Stimulated activated CD4-positive, alpha-beta T cell treated with anti-CD3 and anti-CD28 coated beads, Interleukin-2, amount 100 ng/mL, for 24 hours (primary cell): ENCODE data around the gene CHST13.

ENCODE experiments used
- DNase-seq, 2 donors: peaks; one replicate each; pipeline ENCODE4 v3.0.0-alpha.2; 2020

The CHST13 gene

DNA sequence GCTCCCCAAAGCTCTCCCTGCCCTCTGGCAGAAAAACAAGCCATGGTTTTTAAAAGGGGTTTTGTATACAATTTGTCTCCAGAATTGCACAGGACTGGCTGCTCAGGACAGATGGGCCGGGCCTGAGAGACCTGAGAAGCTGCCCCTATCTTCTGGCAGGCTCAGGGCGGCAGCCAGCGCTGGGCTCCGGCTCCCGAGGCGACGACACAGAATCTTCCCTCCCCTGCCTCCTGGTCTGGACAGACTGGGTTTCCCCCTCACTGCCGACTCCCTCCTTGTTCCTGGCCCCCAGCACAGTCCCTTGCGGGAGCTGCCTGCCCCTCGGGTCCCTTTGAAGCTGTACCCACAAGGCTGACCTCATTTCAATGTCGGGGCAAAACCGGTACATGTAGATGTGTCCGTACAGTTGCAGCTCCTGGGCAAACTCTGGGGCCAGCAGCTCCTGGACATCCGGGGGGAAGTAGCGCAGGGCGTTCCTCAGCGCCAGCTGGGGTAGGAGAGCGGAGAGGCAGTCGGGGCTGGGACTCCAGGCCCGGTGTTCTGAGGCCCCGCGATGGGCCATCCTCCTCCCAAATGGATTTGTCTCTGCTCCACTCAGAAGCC, 13.5 kb upstream of the CHST13 start:
- no peak for DNase-seq

- DNase-seq: no peak
These were observed 12.7 kb upstream of the CHST13 start for GRCh38 chr3:126511291-126511690.

DNA sequence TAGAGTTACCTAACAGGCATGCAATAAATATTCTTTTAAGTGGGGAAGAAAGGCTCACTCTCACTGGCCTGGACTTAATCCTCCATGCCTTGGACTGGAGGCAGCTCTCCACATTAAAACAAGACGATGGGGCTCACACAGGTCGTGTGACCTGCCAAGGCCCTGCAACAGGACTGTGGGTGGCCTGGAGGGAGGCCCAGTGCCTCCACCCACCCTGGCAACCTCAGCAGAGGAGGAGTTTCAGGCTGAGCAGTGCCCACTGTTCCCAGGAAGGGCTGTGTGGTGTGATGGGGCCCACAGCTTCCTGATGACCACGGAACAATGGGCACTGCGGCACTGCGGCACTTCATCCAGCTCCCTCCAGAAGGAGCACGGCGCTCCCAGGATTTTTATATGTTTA, 11.9 kb upstream of the CHST13 start:
- DNase-seq: no peak

DNA sequence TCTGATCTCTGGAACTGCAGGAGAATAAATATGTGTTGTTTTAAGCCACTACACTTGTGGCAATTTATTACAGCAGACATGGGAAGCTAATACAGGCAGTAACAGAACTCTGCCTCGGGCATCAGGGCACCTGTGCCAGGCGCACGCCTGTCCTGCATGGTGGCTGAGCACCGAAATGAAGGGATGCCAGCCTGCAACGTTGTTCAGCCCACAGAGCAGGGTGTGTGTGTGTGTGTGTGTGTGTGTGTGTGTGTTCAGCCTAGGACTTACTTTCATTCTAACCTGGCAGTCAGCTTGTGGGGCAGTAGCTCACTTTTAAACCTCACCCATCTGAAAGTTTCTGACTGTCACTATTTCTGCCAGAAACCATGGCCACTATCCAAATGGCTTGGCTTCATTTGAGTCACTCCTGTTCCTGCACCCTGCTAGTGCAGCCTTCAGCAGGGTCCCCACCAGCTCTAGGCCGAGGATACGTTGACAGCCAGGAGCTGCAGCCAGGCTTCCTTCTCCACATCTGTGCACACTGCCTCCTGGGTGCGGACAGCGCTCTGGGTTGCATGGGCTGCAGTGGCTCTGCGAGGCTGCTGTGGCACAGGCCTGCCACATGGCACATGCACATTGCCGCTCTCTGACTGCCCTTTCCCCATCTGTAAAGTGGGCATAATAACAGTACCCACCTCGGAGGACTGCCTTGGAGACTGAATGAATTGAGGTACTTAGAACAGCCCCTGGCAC, 10.9 kb upstream of the CHST13 start:
- DNase-seq: no peak

DNA sequence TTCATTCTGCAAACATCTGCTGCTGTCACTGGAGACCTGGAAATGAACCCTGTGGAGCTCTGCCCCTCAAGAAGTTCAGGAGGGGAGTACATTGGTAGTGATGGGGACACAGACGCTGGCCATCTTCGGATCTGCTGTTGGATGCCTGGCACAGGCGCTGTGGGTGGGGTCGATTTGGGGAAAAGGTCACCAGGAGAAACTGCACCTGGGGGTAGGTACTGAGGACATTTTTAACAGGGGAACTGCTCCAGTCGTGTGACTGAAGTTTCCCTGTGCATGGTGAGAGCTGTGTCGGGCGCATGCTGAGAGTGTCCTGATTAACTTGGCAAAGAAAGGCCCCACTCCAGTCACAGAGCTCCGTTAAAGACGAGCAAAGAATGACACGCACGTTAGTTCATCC, 9.8 kb upstream of the CHST13 start:
- no peak for DNase-seq

DNA sequence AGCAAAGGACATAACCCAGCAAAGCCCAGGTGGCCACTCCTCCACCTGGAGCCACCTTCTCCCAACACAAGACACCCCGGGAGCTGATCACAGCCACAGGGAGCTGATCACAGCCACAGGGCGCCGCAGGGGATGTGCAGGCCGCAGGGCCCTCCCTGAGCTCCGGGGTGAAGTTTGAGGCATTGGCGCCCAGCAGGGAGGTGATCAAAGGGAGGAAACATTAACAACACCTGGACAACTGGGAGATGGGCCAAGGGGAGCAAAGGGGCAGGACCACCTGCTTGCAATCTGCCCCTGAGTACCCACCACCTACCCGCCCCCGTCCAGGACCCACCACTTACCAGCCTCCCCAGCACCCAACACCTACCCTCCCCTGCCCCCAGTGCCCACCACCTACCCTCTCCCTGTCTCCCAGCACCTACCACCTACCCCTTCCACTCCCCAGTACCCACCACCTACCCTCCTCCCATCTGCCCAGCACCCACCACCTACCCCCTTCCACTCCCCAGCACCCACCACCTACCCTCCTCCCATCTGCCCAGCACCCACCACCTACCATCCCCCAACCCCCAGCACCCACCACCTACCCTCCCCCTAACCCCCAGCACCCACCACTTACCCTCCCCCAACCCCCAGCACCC, 8.8 kb upstream of the CHST13 start:
- DNase-seq: no peak

GRCh38 chr3:126516152-126516935, 7.6 kb upstream of the CHST13 start:
- no peak for DNase-seq

GRCh38 chr3:126516936-126517290, 7.0 kb upstream of the CHST13 start:
- no peak for DNase-seq

GRCh38 chr3:126517291-126517951, 6.5 kb upstream of the CHST13 start, which contains the start of gene UROC1:
TSS of gene UROC1 (minus strand) at chr3:126517773. CDS start at chr3:126517719, 54 bp downstream.
- DNase-seq: no peak

DNA sequence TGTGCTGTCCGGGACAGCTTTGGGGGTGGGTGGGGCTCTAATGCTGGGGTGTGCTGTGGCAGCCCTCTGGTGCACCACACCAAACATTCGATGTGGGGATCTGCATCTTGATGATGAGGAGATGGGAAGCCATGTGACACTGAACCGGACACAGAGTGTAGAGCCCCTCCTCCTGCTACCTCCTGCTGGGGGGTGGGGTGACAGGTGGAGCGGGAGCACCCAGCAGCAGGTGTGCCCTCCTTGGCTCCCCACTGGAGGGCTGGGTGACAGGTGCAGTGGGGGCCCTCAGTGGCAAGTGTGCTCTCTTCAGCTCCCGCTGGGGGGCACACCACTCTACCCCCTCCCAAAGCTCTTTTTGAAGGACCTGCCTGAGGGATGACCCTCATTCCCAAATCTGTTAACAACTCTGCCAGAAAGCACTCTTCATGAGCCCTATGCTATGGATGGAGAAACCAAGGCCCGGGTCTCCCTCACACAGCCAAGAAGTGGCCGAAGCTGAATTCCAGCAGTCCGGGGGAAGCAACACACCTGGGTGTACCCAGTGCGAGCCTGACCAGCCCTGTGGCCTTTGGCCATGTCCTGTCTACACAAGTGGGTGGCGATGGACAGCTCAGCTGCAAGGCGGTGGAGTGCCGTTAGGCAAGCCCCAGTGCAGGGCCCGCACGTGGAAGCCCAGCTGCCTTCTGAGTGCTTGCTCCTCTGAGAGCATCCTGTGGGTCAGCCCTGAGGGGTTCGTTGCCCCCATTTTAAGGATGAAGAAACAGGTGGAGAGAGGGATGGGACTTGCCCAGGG, 5.8 kb upstream of the CHST13 start:
- DNase-seq: no peak

- no peak for DNase-seq
These were observed 5.2 kb upstream of the CHST13 start for GRCh38 chr3:126518779-126519177.

- DNase-seq: no peak
These were observed 4.2 kb upstream of the CHST13 start for GRCh38 chr3:126519506-126520455.

GRCh38 chr3:126521122-126521891, 2.6 kb upstream of the CHST13 start:
- DNase-seq: no peak

- DNase-seq: peak; percentile 45 to 58
These were observed 1.6 kb upstream of the CHST13 start for GRCh38 chr3:126522363-126522788.

GRCh38 chr3:126524429-126524988, 554 bp downstream of the CHST13 start:
- no peak for DNase-seq

DNA sequence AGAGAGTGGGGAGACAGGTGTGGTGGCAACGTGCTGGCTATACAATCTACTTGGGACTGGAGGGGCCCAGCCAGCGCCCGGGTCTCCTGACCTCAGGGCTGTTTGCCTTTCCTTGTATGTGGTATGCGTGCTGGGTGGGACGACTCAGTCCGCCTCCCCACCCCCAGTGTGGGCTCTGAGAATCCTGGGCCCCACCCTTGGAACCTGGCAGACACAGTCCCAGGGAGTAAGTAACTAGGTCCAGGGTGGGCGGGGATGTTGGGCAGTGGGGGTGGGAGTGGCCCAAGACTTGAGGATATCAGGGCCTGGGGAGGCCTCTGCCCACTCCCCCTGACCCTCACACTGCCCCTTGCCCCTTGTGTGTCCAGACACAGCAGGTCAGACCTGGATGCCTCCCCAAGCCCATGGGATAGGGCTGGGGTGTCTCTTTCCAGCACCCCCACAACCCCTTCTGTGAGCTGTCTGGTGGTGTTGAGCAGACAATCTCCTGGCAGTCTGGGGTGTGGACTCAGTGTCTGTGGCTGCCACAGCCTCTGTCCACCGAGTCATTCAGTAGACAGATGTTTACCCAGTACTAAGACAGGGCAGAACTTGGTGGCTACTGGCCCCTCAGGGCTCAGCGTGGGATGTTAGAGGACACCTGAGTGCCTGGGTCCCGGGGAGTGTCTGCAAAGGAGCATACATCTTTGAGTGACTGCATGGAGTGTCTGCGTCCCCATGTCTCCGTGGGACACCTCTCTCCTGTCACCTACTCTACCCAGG, 1.3 kb downstream of the CHST13 start:
- DNase-seq: no peak

- no peak for DNase-seq
These were observed 2.1 kb downstream of the CHST13 start for GRCh38 chr3:126525853-126526667.

DNA sequence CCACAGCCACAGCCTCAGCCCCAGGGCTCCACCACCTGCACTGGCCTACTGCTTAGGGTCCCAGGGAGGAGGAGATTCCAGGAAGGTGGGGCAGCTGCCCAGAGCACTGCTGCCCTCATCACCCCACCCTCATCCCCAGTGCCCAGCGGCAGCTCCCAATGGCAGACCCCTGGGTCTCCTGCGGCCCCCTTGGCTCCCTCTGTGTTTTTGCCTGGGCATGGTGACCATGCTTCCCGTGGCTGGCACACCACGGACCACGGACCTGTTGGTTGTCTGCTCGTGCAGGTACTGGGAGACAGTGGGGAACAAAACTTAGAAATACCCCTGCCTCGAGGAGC, 2.7 kb downstream of the CHST13 start:
- no peak for DNase-seq
